Measurements from ENCODE around the gene NAA25.

DNA sequence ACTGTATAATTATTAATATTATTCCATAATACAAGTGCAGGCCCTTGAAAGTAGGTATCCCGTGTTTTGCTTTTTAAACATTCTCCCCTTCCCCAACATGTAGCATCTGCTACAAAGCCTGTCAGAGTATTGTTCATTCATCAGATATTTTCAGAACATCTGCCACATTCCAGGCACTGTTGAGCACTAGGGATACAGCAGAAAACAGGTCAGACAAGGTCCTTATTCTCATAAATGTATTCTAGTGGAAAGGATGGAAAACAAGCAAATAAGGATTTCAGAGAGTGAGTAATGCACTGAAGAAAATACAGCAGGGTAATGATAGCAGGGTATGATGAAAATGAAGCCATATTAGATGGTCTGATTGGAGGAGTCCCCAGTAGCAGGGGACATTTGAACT, 91.5 kb downstream of the NAA25 start:
- no peak for TF ChIP-seq EZH2 (IDR thresholded peaks at IDR 0.05)
- TF ChIP-seq POLR2AphosphoS5 (IDR thresholded peaks at IDR 0.05; ENCODE audit: borderline replicate concordance, low read depth, low read length), result 0 out of 2 replicates have a peak, but pooled peaks have one; percentile 24
- TF ChIP-seq FOXP2 (optimal IDR thresholded peaks at IDR 0.05; ENCODE audit: control extremely low read depth, extremely low read length, insufficient read depth), result no peak
